H1 (cell line): ENCODE results near the gene NRP2. TPM values are rescaled to one million over a fixed set of nuclear protein-coding genes. Genes with fewer than 3 reads are reported as not detected.

Experiments
- CTCF ChIA-PET: fragments of 300-600 bp; sonication (Branson Sonifier 250); formaldehyde crosslinking; loops from one replicate; lab custom pipeline; 2021; ENCODE audit not compliant: partially characterized antibody; lab: Charles Lee
- POLR2A ChIA-PET: fragments of 300-600 bp; sonication (Branson Sonifier 250); formaldehyde crosslinking; loops from one replicate; lab custom pipeline; 2021; ENCODE audit warnings: inconsistent platforms; ENCODE audit not compliant: partially characterized antibody; lab: Charles Lee
- DNase-seq, 2 experiments: peaks; one replicate each; pipeline versions ENCODE4 v3.0.0 to v3.0.0-alpha.2; 2010 to 2022; ENCODE audit warnings: low spot score in 2 of 2, low read depth in 1 of 2, mixed read lengths in 1 of 2
- FAIRE-seq: peaks from 2 replicates; lab custom pipeline; 2011; peaks lifted over from hg19 to GRCh38; lab: Jason Lieb, UNC
- H2AFZ ChIP-seq: 2 replicates; pipeline ENCODE4 v1.8.1; 2012; ENCODE audit warnings: low read length, inconsistent platforms
- H2AK5ac ChIP-seq: 2 replicates; pipeline ENCODE4 v1.6.1; 2013; ENCODE audit warnings: low read depth, low read length
- H2BK120ac ChIP-seq: replicated peaks from 2 replicates; pipeline ENCODE3; 2013; ENCODE audit warnings: low read depth, low read length, inconsistent platforms
- H2BK12ac ChIP-seq: 2 replicates; pipeline ENCODE4 v1.6.1; 2013; ENCODE audit warnings: low read depth, low read length
- H2BK15ac ChIP-seq: 2 replicates; pipeline ENCODE4 v1.6.1; 2013; ENCODE audit warnings: low read length
- H2BK20ac ChIP-seq: 2 replicates; pipeline ENCODE4 v1.6.1; 2013; ENCODE audit warnings: low read length
- H2BK5ac ChIP-seq: 2 replicates; pipeline ENCODE4 v1.6.1; 2013; ENCODE audit warnings: low read depth, low read length
- H3K14ac ChIP-seq: 2 replicates; pipeline ENCODE4 v1.6.1; 2013; ENCODE audit warnings: inconsistent platforms; ENCODE audit not compliant: insufficient read length
- H3K18ac ChIP-seq: 2 replicates; pipeline ENCODE4 v1.6.1; 2013; ENCODE audit warnings: low read length; ENCODE audit errors: extremely low read depth
- H3K23ac ChIP-seq: 2 replicates; pipeline ENCODE4 v1.6.1; 2013; ENCODE audit warnings: inconsistent platforms; ENCODE audit not compliant: insufficient read length
- H3K23me2 ChIP-seq: 2 replicates; pipeline ENCODE4 v1.6.1; 2013; ENCODE audit warnings: low read depth, low read length
- H3K27ac ChIP-seq: 2 replicates; pipeline ENCODE4 v1.6.1; 2011; ENCODE audit warnings: low read depth, low read length, inconsistent platforms
- H3K27me3 ChIP-seq, 4 experiments: replicated peaks in 1 of 4; 1 replicate in 1 of 4; 2 replicates in 3 of 4; pipeline versions ENCODE4 v1.6.1 to v1.8.1; 2011 to 2013; ENCODE audit warnings: low read length in 3 of 4, mild to moderate bottlenecking in 3 of 4, inconsistent platforms in 2 of 4, mixed read lengths in 2 of 4, moderate library complexity in 1 of 4; ENCODE audit not compliant: control insufficient read depth in 3 of 4, insufficient read depth in 3 of 4; ENCODE audit errors: extremely low read depth in 1 of 4
- H3K36me3 ChIP-seq, 4 experiments: 2 replicates each; pipeline versions ENCODE4 v1.6.1 to v1.8.1; 2011 to 2013; ENCODE audit warnings: mild to moderate bottlenecking in 4 of 4, low read length in 3 of 4, moderate library complexity in 2 of 4, control low read depth in 1 of 4, inconsistent platforms in 1 of 4; ENCODE audit not compliant: insufficient read depth in 4 of 4, control insufficient read depth in 2 of 4
- H3K4ac ChIP-seq: replicated peaks from 2 replicates; pipeline ENCODE3; 2013; ENCODE audit warnings: low read length, low read depth, mixed read lengths, inconsistent platforms; ENCODE audit not compliant: insufficient read length
- H3K4me1 ChIP-seq, 4 experiments: replicated peaks in 1 of 4; 1 replicate in 1 of 4; 2 replicates in 3 of 4; pipeline versions ENCODE4 v1.6.1 to v1.8.1; 2011 to 2013; ENCODE audit warnings: low read length in 3 of 4, inconsistent platforms in 2 of 4, mixed read lengths in 1 of 4; ENCODE audit not compliant: insufficient read depth in 4 of 4, control insufficient read depth in 3 of 4
- H3K4me2 ChIP-seq, 2 experiments: 2 replicates each; pipeline versions ENCODE4 v1.6.1 to v1.8.1; 2011 to 2013; ENCODE audit warnings: low read depth in 2 of 2, low read length in 2 of 2, control low read depth in 1 of 2, inconsistent platforms in 1 of 2, mild to moderate bottlenecking in 1 of 2; ENCODE audit not compliant: insufficient read depth in 1 of 2
- H3K4me3 ChIP-seq, 4 experiments: fragments of 200-600, 300-600 bp in 1 of 4; sonication (generic), shearing (Covaris generic), sonication (Bioruptor Twin) in 1 of 4; 2 replicates each; pipeline versions ENCODE4 v1.5.1 to v1.8.1; 2011 to 2016; ENCODE audit warnings: low read length in 4 of 4, low read depth in 3 of 4, control low read depth in 2 of 4, inconsistent platforms in 2 of 4, mild to moderate bottlenecking in 2 of 4, mixed read lengths in 1 of 4, moderate library complexity in 1 of 4; ENCODE audit not compliant: insufficient read depth in 2 of 4; ENCODE audit errors: extremely low read depth in 1 of 4
- H3K56ac ChIP-seq: replicated peaks from 2 replicates; pipeline ENCODE3; 2013; ENCODE audit warnings: low read depth, mild to moderate bottlenecking, mixed read lengths, low read length, inconsistent platforms; ENCODE audit not compliant: insufficient read length
- H3K79me1 ChIP-seq: 2 replicates; pipeline ENCODE4 v1.6.1; 2013; ENCODE audit warnings: low read depth, low read length, control low read depth
- H3K79me2 ChIP-seq, 2 experiments: 2 replicates each; pipeline versions ENCODE4 v1.6.1 to v1.8.1; 2012 to 2013; ENCODE audit warnings: low read length in 2 of 2, mild to moderate bottlenecking in 2 of 2, inconsistent platforms in 1 of 2; ENCODE audit not compliant: insufficient read depth in 2 of 2, control insufficient read depth in 1 of 2
- H3K9ac ChIP-seq, 4 experiments: replicated peaks in 1 of 4; 1 replicate in 1 of 4; 2 replicates in 3 of 4; pipeline versions ENCODE4 v1.6.1 to v1.8.1; 2011 to 2013; ENCODE audit warnings: low read depth in 3 of 4, low read length in 3 of 4, control low read depth in 2 of 4, mild to moderate bottlenecking in 2 of 4, moderate library complexity in 2 of 4, inconsistent platforms in 1 of 4; ENCODE audit errors: extremely low read depth in 1 of 4
- H3K9me3 ChIP-seq, 2 experiments: 2 replicates each; pipeline versions ENCODE4 v1.6.1 to v1.8.1; 2012 to 2013; ENCODE audit warnings: mild to moderate bottlenecking in 2 of 2, moderate library complexity in 2 of 2, control low read depth in 1 of 2, inconsistent platforms in 1 of 2, low read depth in 1 of 2, low read length in 1 of 2, mixed read lengths in 1 of 2; ENCODE audit not compliant: insufficient read depth in 2 of 2
- H4K20me1 ChIP-seq, 2 experiments: replicated peaks in 1 of 2; 2 replicates each; pipeline versions ENCODE3 to v1.8.1; 2011 to 2013; ENCODE audit warnings: inconsistent platforms in 2 of 2, low read length in 2 of 2, mild to moderate bottlenecking in 1 of 2; ENCODE audit not compliant: insufficient read depth in 2 of 2, control insufficient read depth in 1 of 2
- H4K5ac ChIP-seq: 2 replicates; pipeline ENCODE4 v1.6.1; 2013; ENCODE audit warnings: low read length, low read depth, mixed read lengths, inconsistent platforms; ENCODE audit not compliant: insufficient read length
- H4K8ac ChIP-seq: 2 replicates; pipeline ENCODE4 v1.8.0; 2013; ENCODE audit warnings: mild to moderate bottlenecking, moderate library complexity, low read length, inconsistent platforms; ENCODE audit not compliant: insufficient read depth; ENCODE audit errors: extremely low read depth
- H4K91ac ChIP-seq: replicated peaks from 2 replicates; pipeline ENCODE3; 2013; ENCODE audit warnings: low read length, mixed read lengths, inconsistent platforms; ENCODE audit not compliant: insufficient read length
- CTBP2 ChIP-seq: IDR thresholded peaks from 2 replicates; pipeline ENCODE4 v1.7.0; 2011; ENCODE audit warnings: borderline replicate concordance, mild to moderate bottlenecking, moderate library complexity, mixed read lengths, low read length; ENCODE audit not compliant: insufficient read depth, insufficient read length
- FOSL1 ChIP-seq: IDR thresholded peaks from 2 replicates; pipeline ENCODE4 v1.6.1; 2011; ENCODE audit warnings: mild to moderate bottlenecking, low read depth, low read length, moderate library complexity; ENCODE audit not compliant: insufficient read depth
- GTF2F1 ChIP-seq: IDR thresholded peaks from 2 replicates; pipeline ENCODE4 v1.6.1; 2012; ENCODE audit warnings: low read depth, low read length, improper control_type of control experiment, borderline replicate concordance
- HDAC6 ChIP-seq: IDR thresholded peaks from one replicate; pipeline ENCODE4 v1.7.1; 2012; ENCODE audit warnings: low read depth, mild to moderate bottlenecking, inconsistent platforms, low read length, moderate library complexity
- KDM4A ChIP-seq: IDR thresholded peaks from one replicate; pipeline ENCODE4 v1.7.1; 2012; ENCODE audit warnings: low read depth, mild to moderate bottlenecking, moderate library complexity, low read length, inconsistent platforms; ENCODE audit not compliant: severe bottlenecking
- NANOG ChIP-seq: IDR thresholded peaks from 2 replicates; pipeline ENCODE4 v1.6.1; 2011; ENCODE audit warnings: low read length, low read depth, mild to moderate bottlenecking, inconsistent platforms; ENCODE audit not compliant: insufficient read depth, poor library complexity, severe bottlenecking
- POLR2A ChIP-seq, 2 experiments: IDR thresholded peaks; 1 replicate in 1 of 2; 2 replicates in 1 of 2; pipeline ENCODE4 v1.6.1; 2011; ENCODE audit warnings: low read depth in 2 of 2, low read length in 2 of 2, mild to moderate bottlenecking in 2 of 2; ENCODE audit errors: control extremely low read depth in 1 of 2
- RFX5 ChIP-seq: IDR thresholded peaks from 2 replicates; pipeline ENCODE4 v1.6.1; 2011; ENCODE audit warnings: low read depth, low read length, improper control_type of control experiment, borderline replicate concordance
- SIRT6 ChIP-seq: IDR thresholded peaks from one replicate; pipeline ENCODE4 v1.7.1; 2012; ENCODE audit warnings: low read length, inconsistent platforms
- WGBS, 2 experiments: shearing (Covaris generic) in 1 of 2; methylation state at CpG; one replicate each; pipeline versions ENCODE4 v1.1.6 to v1.1.7; 2013 to 2015; ENCODE audit warnings: low lambda C conversion rate in 2 of 2, mixed read lengths in 2 of 2, inconsistent platforms in 1 of 2, low coverage in 1 of 2, missing lambda C conversion rate in 1 of 2; ENCODE audit not compliant: insufficient replicate concordance in 2 of 2, insufficient coverage in 1 of 2, insufficient read length in 1 of 2; ENCODE audit errors: extremely low coverage in 1 of 2, missing lambda C conversion rate in 1 of 2; 5-methylcytosine and 5-hydroxymethylcytosine counted together
- polyA plus RNA-seq, 7 experiments: library from polyadenylated mRNA; depleted of rRNA in 3 of 7; stranded (reverse) in 5 of 7; unstranded in 2 of 7; fragments of >200 nt in 5 of 7; fragments of 200-250 nt in 2 of 7; gene quantifications; 1 replicate in 5 of 7; 2 replicates in 1 of 7; 4 replicates in 1 of 7; pipeline versions ENCODE4 v1.2.1 to v1.2.3, GENCODE V29; 2011 to 2013; ENCODE audit warnings: missing spikeins in 2 of 7, mixed read lengths in 2 of 7
- total RNA-seq: library from RNA; stranded (reverse); fragmentation: NEBNext Ultra II Directional; extraction: Animal tissue kit (Norgen Biotek cat#: 25700); gene quantifications from 2 replicates; pipeline ENCODE4 v1.2.1, GENCODE V29; 2021
- TF ChIP-seq, protein P1 (sequence below): IDR thresholded peaks from 2 replicates; pipeline ENCODE4 v1.6.1; 2012; ENCODE audit warnings: low read length, inconsistent platforms

Gene NRP2
- total and polyA plus RNA-seq, 2 of the 8 experiments (the other 6 are each of a cell fraction or from before 2014, with no cell fraction given): 32.0 to 37.8 TPM

DNA sequence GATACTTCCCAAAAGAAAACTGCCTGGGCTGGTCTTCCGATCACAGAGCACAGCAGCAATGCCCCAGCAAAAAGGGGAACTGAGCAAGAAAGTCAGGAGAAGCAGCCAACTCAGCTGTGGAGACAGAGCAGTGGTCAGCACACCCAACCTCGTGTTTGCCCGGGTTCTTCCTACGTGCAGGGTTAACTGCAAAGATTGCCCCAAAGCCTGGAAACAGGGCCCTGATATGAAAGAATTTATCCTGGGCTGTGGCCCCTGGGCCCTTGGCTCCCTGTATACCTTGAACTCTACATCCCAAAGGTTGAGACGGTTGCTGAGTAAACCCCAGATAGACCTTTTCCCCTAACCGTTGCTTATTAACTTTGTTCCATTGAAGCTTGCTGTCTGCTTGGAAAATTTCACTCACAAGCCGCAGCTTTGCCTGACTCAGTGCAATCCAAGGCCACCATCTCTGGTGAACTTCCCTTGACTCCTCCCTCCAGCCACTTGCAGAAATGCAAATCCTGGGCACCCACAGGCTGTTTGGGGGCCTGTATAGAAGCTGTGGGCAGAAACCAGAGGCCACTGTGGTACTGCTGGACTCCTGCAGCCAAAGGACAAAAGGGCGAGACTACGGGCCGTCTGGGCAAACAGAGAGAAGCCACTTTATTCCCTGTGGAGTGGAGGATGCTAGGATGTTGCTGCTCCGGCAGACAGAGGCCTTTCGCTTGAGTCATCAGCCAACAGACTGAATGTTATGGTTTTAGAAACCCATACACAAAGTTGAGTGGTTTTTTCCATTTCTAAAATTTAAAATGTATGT, 18.2 kb downstream of the NRP2 start:
- H3K4me2 ChIP-seq: no peak overlapping the region
- H3K56ac ChIP-seq: no peak overlapping the region
- H3K4ac ChIP-seq: no peak overlapping the region
- WGBS, 2 experiments: 78% methylated on average over 12 of the region's 12 CpGs; no CpG with 5 or more reads in 1 of the 2 experiments
- no peak overlapping the region for H3K14ac ChIP-seq
- no peak overlapping the region for H3K27ac ChIP-seq
- no peaks in the 10 kb centered on the region for H3K23me2 ChIP-seq
- H3K79me1 ChIP-seq: no peaks in the 10 kb centered on the region
- no peaks in the 10 kb centered on the region for H4K20me1 ChIP-seq
- DNase-seq (no peak), FAIRE-seq (no peak)
- no peak overlapping the region for H4K5ac ChIP-seq
- H3K18ac ChIP-seq: peak overlapping the region; percentile 71
- peak overlapping the region; percentile 27; the same call in 1 of the 2 replicates for H2BK5ac ChIP-seq
- peak overlapping the region in 1 of 4 experiments; percentile 4; a peak in 1 of 7 replicates for H3K9ac ChIP-seq
- H3K4me1 ChIP-seq: peaks cover 4 to 23% (median 13%) of the 10 kb centered on the region in 4 experiments
- H3K79me2 ChIP-seq: peaks cover 0 to 4% of the 10 kb centered on the region in 2 experiments; a peak in 1 of 4 replicates
- no peak overlapping the region for H2AFZ ChIP-seq
- no peak overlapping the region for H2BK20ac ChIP-seq
- H4K8ac ChIP-seq: no peak overlapping the region
- H3K36me3 ChIP-seq: peaks cover 0 to 6% (median 0%) of the 10 kb centered on the region in 4 experiments; a peak in 1 of 8 replicates
- H3K23ac ChIP-seq: no peak overlapping the region
- no peak overlapping the region for H2BK15ac ChIP-seq
- ChIA-PET POLR2A (interaction anchor here (0.8 to 1.1 kb wide), 2 partner anchors 12 to 13 kb away, joined by 3 to 5 read pairs; no protein-coding TSS in a partner anchor), CTCF (interaction anchor here (0.7 to 1.3 kb wide), 5 partner anchors 20 to 186 kb away, joined by 3 to 4 read pairs (median 4); no protein-coding TSS in a partner anchor)
- no peaks in the 10 kb centered on the region for H3K27me3 ChIP-seq
- H2AK5ac ChIP-seq: no peak overlapping the region
- H3K4me3 ChIP-seq: no peak overlapping the region
- H4K91ac ChIP-seq: no peak overlapping the region
- no peak overlapping the region for H2BK120ac ChIP-seq
- no peaks in the 10 kb centered on the region; a peak in 1 of 4 replicates for H3K9me3 ChIP-seq
- H2BK12ac ChIP-seq: peak overlapping the region; percentile 65
- TF ChIP-seq RFX5: no peak
- TF ChIP-seq, protein P1, sequence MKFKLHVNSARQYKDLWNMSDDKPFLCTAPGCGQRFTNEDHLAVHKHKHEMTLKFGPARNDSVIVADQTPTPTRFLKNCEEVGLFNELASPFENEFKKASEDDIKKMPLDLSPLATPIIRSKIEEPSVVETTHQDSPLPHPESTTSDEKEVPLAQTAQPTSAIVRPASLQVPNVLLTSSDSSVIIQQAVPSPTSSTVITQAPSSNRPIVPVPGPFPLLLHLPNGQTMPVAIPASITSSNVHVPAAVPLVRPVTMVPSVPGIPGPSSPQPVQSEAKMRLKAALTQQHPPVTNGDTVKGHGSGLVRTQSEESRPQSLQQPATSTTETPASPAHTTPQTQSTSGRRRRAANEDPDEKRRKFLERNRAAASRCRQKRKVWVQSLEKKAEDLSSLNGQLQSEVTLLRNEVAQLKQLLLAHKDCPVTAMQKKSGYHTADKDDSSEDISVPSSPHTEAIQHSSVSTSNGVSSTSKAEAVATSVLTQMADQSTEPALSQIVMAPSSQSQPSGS: no peak
- TF ChIP-seq KDM4A: no peak
- TF ChIP-seq HDAC6: no peak
- TF ChIP-seq NANOG: no peak
- TF ChIP-seq GTF2F1: no peak
- no peak for TF ChIP-seq FOSL1
- TF ChIP-seq CTBP2: no peak
- no peak for TF ChIP-seq POLR2A (IDR thresholded peaks at IDR 0.05; ENCODE audit: control extremely low read depth in 1 of 2, low read depth in 2 of 2, low read length in 2 of 2)
- TF ChIP-seq SIRT6: no peak
